GM12878 (cell line): Measurements from ENCODE around the gene ATRN. TPM values are rescaled to one million over a fixed set of nuclear protein-coding genes. Genes with fewer than 3 reads are reported as not detected.

Source experiments
- ATAC-seq: fragments of 200-7000 bp; cut with Tn5 transposase; 3 replicates; pipeline ENCODE4 v1.9.1; 2020; ENCODE audit warnings: mild to moderate bottlenecking, moderate library complexity
- BruUV-seq: library from RNA; stranded (reverse); fragments of 400-500 nt; replicated peaks from 2 replicates; lab custom pipeline; 2021; lab: Mats Ljungman, UMichigan
- CTCF ChIA-PET: fragments of 300-600 bp; sonication (Branson Sonifier 250); formaldehyde crosslinking; extraction: SDS; loops from one replicate; lab custom pipeline; 2021; ENCODE audit warnings: inconsistent platforms; lab: Yijun Ruan, JAX
- POLR2A ChIA-PET: fragments of 350-600 bp; formaldehyde crosslinking; extraction: SDS; loops from one replicate; lab custom pipeline; 2021; ENCODE audit warnings: inconsistent platforms; lab: Charles Lee
- RAD21 ChIA-PET: fragments of 300-600 bp; sonication (Branson Sonifier 250); formaldehyde crosslinking; loops from one replicate; lab custom pipeline; 2023; ENCODE audit warnings: antibody characterized with exemption; ENCODE audit not compliant: unreplicated experiment; lab: Charles Lee
- SMC1A ChIA-PET: fragments of 300-600 bp; sonication (Branson Sonifier 250); formaldehyde crosslinking; loops from one replicate; lab custom pipeline; 2023; ENCODE audit not compliant: unreplicated experiment, uncharacterized antibody; lab: Charles Lee
- DNase-seq: peaks from one replicate; pipeline ENCODE4 v3.0.0-alpha.2; 2011; ENCODE audit warnings: low read depth, low spot score
- FAIRE-seq: peaks from 3 replicates; lab custom pipeline; 2011; peaks lifted over from hg19 to GRCh38; lab: Jason Lieb, UNC
- H2AFZ ChIP-seq: 2 replicates; pipeline ENCODE4 v1.6.0; 2011; ENCODE audit warnings: low read depth, low read length, control low read depth; ENCODE audit not compliant: control insufficient read depth
- H3K27ac ChIP-seq: 2 replicates; pipeline ENCODE4 v1.5.1; 2011; ENCODE audit warnings: control low read depth; ENCODE audit not compliant: control insufficient read depth, insufficient read depth
- H3K27me3 ChIP-seq, 2 experiments: replicated peaks in 1 of 2; 2 replicates each; pipeline versions ENCODE4 v1.6.0 to v1.6.1; 2011; ENCODE audit warnings: low read length in 1 of 2; ENCODE audit not compliant: control insufficient read depth in 2 of 2, insufficient read depth in 2 of 2
- H3K36me3 ChIP-seq, 2 experiments: 2 replicates each; pipeline ENCODE4 v1.5.1; 2011; ENCODE audit warnings: low read length in 1 of 2; ENCODE audit not compliant: control insufficient read depth in 2 of 2, insufficient read depth in 2 of 2
- H3K4me1 ChIP-seq: 2 replicates; pipeline ENCODE4 v1.6.1; 2011; ENCODE audit warnings: mild to moderate bottlenecking, low read length, moderate library complexity, mixed read lengths; ENCODE audit not compliant: control insufficient read depth, insufficient read depth
- H3K4me2 ChIP-seq: 2 replicates; pipeline ENCODE4 v1.6.0; 2011; ENCODE audit warnings: control low read depth; ENCODE audit not compliant: control insufficient read depth, insufficient read depth
- H3K4me3 ChIP-seq: fragments of 200-600 bp; sonication (generic); 2 replicates; pipeline ENCODE4 v1.5.1; 2016
- H3K79me2 ChIP-seq: 2 replicates; pipeline ENCODE4 v1.6.0; 2011; ENCODE audit warnings: low read length; ENCODE audit not compliant: control insufficient read depth, insufficient read depth
- H3K9ac ChIP-seq: 2 replicates; pipeline ENCODE4 v1.8.0; 2011; ENCODE audit warnings: low read length, control low read depth, mixed read lengths; ENCODE audit not compliant: control insufficient read depth, insufficient read depth
- H3K9me3 ChIP-seq: replicated peaks from 3 replicates; pipeline ENCODE4 v1.5.1; 2011; ENCODE audit warnings: mild to moderate bottlenecking, low read length; ENCODE audit not compliant: control insufficient read depth, insufficient read depth
- H4K20me1 ChIP-seq: 2 replicates; pipeline ENCODE4 v1.6.0; 2011; ENCODE audit not compliant: control insufficient read depth, insufficient read depth
- ETV6 ChIP-seq, 2 experiments: fragments of 450-650 bp in 1 of 2; IDR thresholded peaks in 1 of 2; conservative IDR thresholded peaks in 1 of 2; 2 replicates each; pipeline ENCODE4 v1.6.1; 2014; ENCODE audit warnings: antibody characterized with exemption in 1 of 2, borderline replicate concordance in 1 of 2, low read depth in 1 of 2, mild to moderate bottlenecking in 1 of 2, moderate library complexity in 1 of 2
- MLLT1 ChIP-seq: fragments of 450-650 bp; IDR thresholded peaks from 2 replicates; pipeline ENCODE4 v1.6.1; 2016; ENCODE audit warnings: mild to moderate bottlenecking
- NBN ChIP-seq: fragments of 450-650 bp; IDR thresholded peaks from 2 replicates; pipeline ENCODE4 v1.6.1; 2016
- RAD51 ChIP-seq: fragments of 450-650 bp; IDR thresholded peaks from 2 replicates; pipeline ENCODE4 v1.6.1; 2016; ENCODE audit warnings: moderate library complexity, mild to moderate bottlenecking, inconsistent platforms
- ZBTB40 ChIP-seq: fragments of 450-650 bp; IDR thresholded peaks from 2 replicates; pipeline ENCODE4 v1.6.1; 2016; ENCODE audit warnings: mild to moderate bottlenecking, moderate library complexity, borderline replicate concordance
- WGBS: methylation state at CpG from one replicate; pipeline ENCODE4 v1.1.6; 2016; ENCODE audit warnings: low lambda C conversion rate; ENCODE audit not compliant: insufficient replicate concordance, insufficient coverage; ENCODE audit errors: missing lambda C conversion rate; 5-methylcytosine and 5-hydroxymethylcytosine counted together
- in situ Hi-C: fragments of 300-500 bp; cut with MboI; formaldehyde crosslinking; loops from 9 replicates; pipeline ENCODE4 v1.14.3; 2018; ENCODE audit warnings: mixed read lengths
- intact Hi-C: fragments of 100-400 bp; cut with micrococcal nuclease; formaldehyde crosslinking; loops from one replicate; pipeline ENCODE4 v1.14.2; 2022; ENCODE audit not compliant: unreplicated experiment
- polyA plus RNA-seq, 11 experiments: library from polyadenylated mRNA; depleted of rRNA in 4 of 11; unstranded in 6 of 11; stranded (reverse) in 5 of 11; fragments of >200 nt; fragmentation: Nextera tagmentation in 4 of 11; fragmentation: Illumina TruSeq in 1 of 11; extraction: Ambion mirVana in 4 of 11; extraction: Trizol in 1 of 11; gene quantifications; 1 replicate in 1 of 11; 2 replicates in 10 of 11; pipeline versions ENCODE4 v1.2.1 to v1.2.3, GENCODE V29; 2011 to 2016; ENCODE audit warnings: inconsistent platforms in 2 of 11, missing spikeins in 2 of 11, low read depth in 1 of 11
- total RNA-seq, 4 experiments: library from RNA; depleted of rRNA in 3 of 4; stranded (reverse); fragments of >200 nt in 3 of 4; fragmentation: Illumina TruSeq in 1 of 4; extraction: Trizol in 1 of 4; gene quantifications; 2 replicates each; pipeline versions ENCODE4 v1.2.1 to v1.2.3, GENCODE V29; 2013 to 2021

Gene ATRN
- total and polyA plus RNA-seq, 10 of the 15 experiments (the other 5 are each of a cell fraction or from before 2014, with no cell fraction given), result 0.71 to 11.6 (median 6.9) TPM

DNA sequence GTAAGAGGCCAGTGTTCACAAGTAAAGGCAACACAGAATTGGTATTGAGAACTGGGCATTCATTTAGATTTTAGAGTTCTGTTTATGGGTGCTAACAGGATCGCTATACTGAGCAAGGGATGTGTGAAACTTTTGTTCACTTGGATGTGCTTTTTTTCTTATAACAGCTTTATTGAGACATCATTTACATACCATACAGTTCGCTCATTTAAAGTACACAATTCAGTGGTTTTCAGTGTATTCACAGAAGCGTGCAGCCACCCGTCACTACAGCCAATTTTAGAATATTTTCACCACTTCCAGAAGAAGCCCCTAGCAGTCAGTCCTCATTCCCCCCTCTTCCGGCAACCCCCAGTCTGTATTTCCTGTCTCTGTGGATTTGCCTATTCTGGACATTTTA, 143.6 kb downstream of the ATRN start:
- H2AFZ ChIP-seq, result no peak overlapping the region

More for the DNA sequence above, 143.6 kb downstream of the ATRN start:
- DNase-seq (no peak), ATAC-seq (no peak), FAIRE-seq (no peak)
- Histone ChIP-seq H3K9me3 (no peaks in the 10 kb centered on the region), H3K4me1 (0 out of 2 replicates have a peak, but pooled peaks cover 3% of the 10 kb centered on the region), H3K27me3 (no peaks in the 10 kb centered on the region), H3K4me2 (no peak overlapping the region), H3K4me3 (no peak overlapping the region), H3K36me3 (no peaks in the 10 kb centered on the region; a peak in 1 of 4 replicates), H4K20me1 (no peaks in the 10 kb centered on the region), H3K79me2 (no peaks in the 10 kb centered on the region), H3K9ac (no peak overlapping the region)
- ChIA-PET RAD21 (no interaction called here), SMC1A (interaction anchor here (1.1 kb wide), 1 partner anchor 351 kb away, joined by 3 read pairs; no protein-coding TSS in a partner anchor), CTCF (no interaction called here), POLR2A (no interaction called here)
- no TSS peak for BruUV-seq
- 69% methylated on average over 5 of the region's 5 CpGs for WGBS
- in situ Hi-C loops, result no loop called here
- intact Hi-C loops, result no loop called here
- TF ChIP-seq ZBTB40 (peak; percentile 18; the same call in 1 of the 2 replicates), RAD51 (no peak), ETV6 (conservative IDR thresholded peaks at IDR 0.05 in 1 of 2, IDR thresholded peaks at IDR 0.05 in 1 of 2; ENCODE audit: borderline replicate concordance in 1 of 2, low read depth in 1 of 2) (0 out of 4 replicates have a peak, but pooled peaks of 1 of the 2 experiments have one; percentile 36), MLLT1 (no peak), NBN (no peak)
- TF ChIP-seq, all 136 proteins: peak for 2
- no peak overlapping the region for H3K27ac ChIP-seq
